Measurements from ENCODE around the gene KIF1B.

- TF ChIP-seq, protein P1, sequence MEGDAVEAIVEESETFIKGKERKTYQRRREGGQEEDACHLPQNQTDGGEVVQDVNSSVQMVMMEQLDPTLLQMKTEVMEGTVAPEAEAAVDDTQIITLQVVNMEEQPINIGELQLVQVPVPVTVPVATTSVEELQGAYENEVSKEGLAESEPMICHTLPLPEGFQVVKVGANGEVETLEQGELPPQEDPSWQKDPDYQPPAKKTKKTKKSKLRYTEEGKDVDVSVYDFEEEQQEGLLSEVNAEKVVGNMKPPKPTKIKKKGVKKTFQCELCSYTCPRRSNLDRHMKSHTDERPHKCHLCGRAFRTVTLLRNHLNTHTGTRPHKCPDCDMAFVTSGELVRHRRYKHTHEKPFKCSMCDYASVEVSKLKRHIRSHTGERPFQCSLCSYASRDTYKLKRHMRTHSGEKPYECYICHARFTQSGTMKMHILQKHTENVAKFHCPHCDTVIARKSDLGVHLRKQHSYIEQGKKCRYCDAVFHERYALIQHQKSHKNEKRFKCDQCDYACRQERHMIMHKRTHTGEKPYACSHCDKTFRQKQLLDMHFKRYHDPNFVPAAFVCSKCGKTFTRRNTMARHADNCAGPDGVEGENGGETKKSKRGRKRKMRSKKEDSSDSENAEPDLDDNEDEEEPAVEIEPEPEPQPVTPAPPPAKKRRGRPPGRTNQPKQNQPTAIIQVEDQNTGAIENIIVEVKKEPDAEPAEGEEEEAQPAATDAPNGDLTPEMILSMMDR (IDR thresholded peaks at IDR 0.05 in 8 of 11, conservative IDR thresholded peaks at IDR 0.05 in 3 of 11) = no peak
- TF ChIP-seq POLR2AphosphoS5 (IDR thresholded peaks at IDR 0.05) = no peak
Observed at GRCh38 chr1:10338611-10339010, 128.2 kb downstream of the KIF1B start.
